Thoracic aorta (tissue), 2 donors: ENCODE measurements around the gene NEMP1. TPM values are rescaled to one million over a fixed set of nuclear protein-coding genes. Genes with fewer than 3 reads are reported as not detected.

ENCODE experiments used
- ATAC-seq: fragments of 150-250 bp; one replicate; pipeline ENCODE4 v1.8.0; 2017; ENCODE audit warnings: low read depth; ENCODE audit not compliant: insufficient number of reproducible peaks, low FRiP score
- DNase-seq: peaks from one replicate; pipeline ENCODE4 v3.0.0-alpha.2; 2020; ENCODE audit warnings: low spot score
- H3K27ac ChIP-seq, 2 donors: fragments of 200-600 bp; sonication (generic); 1 replicate in 1 of 2; 2 replicates in 1 of 2; pipeline ENCODE4 v1.5.1; 2016; ENCODE audit warnings: mild to moderate bottlenecking in 2 of 2, moderate library complexity in 2 of 2
- H3K27me3 ChIP-seq: fragments of 200-600 bp; sonication (generic); replicated peaks from 2 replicates; pipeline ENCODE4 v1.6.0; 2016; ENCODE audit warnings: mild to moderate bottlenecking; ENCODE audit not compliant: insufficient read depth
- H3K36me3 ChIP-seq: fragments of 200-600 bp; sonication (generic); one replicate; pipeline ENCODE4 v1.5.1; 2016
- H3K4me1 ChIP-seq, 2 donors: fragments of 200-600 bp; sonication (generic); 1 replicate in 1 of 2; 2 replicates in 1 of 2; pipeline versions ENCODE4 v1.5.1 to v1.6.0; 2016; ENCODE audit warnings: low read depth in 2 of 2, mild to moderate bottlenecking in 1 of 2; ENCODE audit not compliant: control insufficient read depth in 1 of 2
- H3K4me3 ChIP-seq: fragments of 200-600 bp; sonication (generic); 2 replicates; pipeline ENCODE4 v1.5.1; 2016; ENCODE audit warnings: mild to moderate bottlenecking
- H3K9me3 ChIP-seq: fragments of 200-600 bp; sonication (generic); 2 replicates; pipeline ENCODE4 v1.5.1; 2016
- total RNA-seq, 2 donors: library from RNA; depleted of rRNA; stranded (reverse); fragments of >200 nt; gene quantifications; one replicate each; pipeline versions ENCODE4 v1.1.0 to v1.2.3, GENCODE V29; 2016
- TF ChIP-seq, protein P1 (sequence below): fragments of 200-600 bp; sonication (generic); IDR thresholded peaks from one replicate; pipeline ENCODE4 v1.5.1; 2019; ENCODE audit warnings: antibody characterized with exemption

Gene NEMP1
- total RNA-seq, 2 donors from 2014 or later = 6.6 to 6.9 TPM

DNA sequence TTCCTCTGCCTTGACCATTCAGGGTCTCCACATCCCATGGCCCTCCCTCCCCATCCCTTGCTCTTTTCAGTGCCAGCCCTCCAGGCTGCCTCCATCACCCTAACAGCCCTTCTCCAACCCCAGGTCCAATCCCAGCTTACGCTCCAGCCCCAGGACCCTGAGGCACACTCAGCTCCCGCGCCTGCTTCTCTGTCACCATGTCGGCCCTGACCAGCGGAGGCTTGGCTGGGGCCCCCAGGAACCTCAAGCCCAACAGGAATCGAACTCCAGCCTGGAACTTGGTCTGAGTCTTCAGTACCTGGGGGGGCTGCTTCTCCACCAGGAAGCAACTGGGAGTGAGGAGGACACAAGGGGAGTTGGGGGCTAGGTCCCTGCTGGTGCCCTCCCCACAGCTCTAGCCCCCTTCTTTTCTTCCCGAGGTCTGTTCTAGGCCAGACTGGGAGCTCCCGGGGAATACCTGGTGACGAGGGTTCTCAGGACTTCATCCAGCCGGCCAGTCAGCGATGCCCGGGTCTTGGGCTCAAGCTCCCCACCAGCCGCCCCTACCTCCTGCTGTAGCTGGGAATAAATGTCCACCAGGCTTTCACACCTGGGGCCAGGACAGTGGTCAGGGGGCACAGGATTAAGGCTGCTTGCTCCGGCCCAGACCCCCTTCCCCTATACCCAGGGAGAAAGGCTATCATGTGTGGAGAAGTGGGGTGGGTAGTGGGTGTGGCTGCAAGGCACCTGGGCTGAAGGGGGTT lies 26.6 kb upstream of the NEMP1 start:
- DNase-seq = no peak
- Histone ChIP-seq H3K36me3 (peaks cover 48% of the 10 kb centered on the region), H3K27ac (no peak overlapping the region)

GRCh38 chr12:57104292-57104910 lies 25.8 kb upstream of the NEMP1 start:
- no peak for ATAC-seq
- TF ChIP-seq, protein P1, sequence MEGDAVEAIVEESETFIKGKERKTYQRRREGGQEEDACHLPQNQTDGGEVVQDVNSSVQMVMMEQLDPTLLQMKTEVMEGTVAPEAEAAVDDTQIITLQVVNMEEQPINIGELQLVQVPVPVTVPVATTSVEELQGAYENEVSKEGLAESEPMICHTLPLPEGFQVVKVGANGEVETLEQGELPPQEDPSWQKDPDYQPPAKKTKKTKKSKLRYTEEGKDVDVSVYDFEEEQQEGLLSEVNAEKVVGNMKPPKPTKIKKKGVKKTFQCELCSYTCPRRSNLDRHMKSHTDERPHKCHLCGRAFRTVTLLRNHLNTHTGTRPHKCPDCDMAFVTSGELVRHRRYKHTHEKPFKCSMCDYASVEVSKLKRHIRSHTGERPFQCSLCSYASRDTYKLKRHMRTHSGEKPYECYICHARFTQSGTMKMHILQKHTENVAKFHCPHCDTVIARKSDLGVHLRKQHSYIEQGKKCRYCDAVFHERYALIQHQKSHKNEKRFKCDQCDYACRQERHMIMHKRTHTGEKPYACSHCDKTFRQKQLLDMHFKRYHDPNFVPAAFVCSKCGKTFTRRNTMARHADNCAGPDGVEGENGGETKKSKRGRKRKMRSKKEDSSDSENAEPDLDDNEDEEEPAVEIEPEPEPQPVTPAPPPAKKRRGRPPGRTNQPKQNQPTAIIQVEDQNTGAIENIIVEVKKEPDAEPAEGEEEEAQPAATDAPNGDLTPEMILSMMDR = no peak
- Histone ChIP-seq H3K27ac (no peak overlapping the region), H3K9me3 (no peaks in the 10 kb centered on the region), H3K4me3 (no peak overlapping the region), H3K27me3 (no peaks in the 10 kb centered on the region), H3K4me1 (peaks cover 10 to 21% of the 10 kb centered on the region in 2 donors), H3K36me3 (peaks cover 53% of the 10 kb centered on the region)
- no peak for DNase-seq

More for the DNA sequence above, 26.6 kb upstream of the NEMP1 start:
- TF ChIP-seq, protein P1 = no peak
- Histone ChIP-seq H3K4me3 (no peak overlapping the region), H3K4me1 (peaks cover 16 to 28% of the 10 kb centered on the region in 2 donors), H3K9me3 (no peaks in the 10 kb centered on the region), H3K27me3 (no peaks in the 10 kb centered on the region)
- no peak for ATAC-seq

DNA sequence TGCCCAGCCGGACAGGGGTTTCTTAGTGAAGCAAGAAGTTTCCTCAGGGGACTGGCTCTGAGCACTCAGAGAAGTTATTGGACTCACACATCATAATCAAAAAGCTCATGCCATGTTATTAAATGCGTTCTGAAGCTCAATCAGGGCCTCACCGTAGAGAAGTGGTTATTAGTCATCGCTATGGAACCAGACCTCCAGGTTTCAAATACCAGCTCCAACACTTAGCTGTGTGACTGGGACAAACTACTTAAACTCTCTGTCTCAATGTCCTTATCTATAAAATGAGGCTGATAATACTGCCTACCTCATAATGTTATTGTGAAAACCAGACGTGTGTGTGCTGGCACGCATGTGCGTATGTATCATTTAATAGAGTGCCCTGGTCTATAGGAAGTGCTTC lies 25.3 kb upstream of the NEMP1 start:
- DNase-seq = no peak
- Histone ChIP-seq H3K27ac (no peak overlapping the region), H3K9me3 (no peaks in the 10 kb centered on the region), H3K4me3 (no peak overlapping the region), H3K27me3 (no peaks in the 10 kb centered on the region), H3K4me1 (peaks cover 5 to 17% of the 10 kb centered on the region in 2 donors), H3K36me3 (peaks cover 59% of the 10 kb centered on the region)
- no peak for ATAC-seq
- TF ChIP-seq, protein P1 = no peak

DNA sequence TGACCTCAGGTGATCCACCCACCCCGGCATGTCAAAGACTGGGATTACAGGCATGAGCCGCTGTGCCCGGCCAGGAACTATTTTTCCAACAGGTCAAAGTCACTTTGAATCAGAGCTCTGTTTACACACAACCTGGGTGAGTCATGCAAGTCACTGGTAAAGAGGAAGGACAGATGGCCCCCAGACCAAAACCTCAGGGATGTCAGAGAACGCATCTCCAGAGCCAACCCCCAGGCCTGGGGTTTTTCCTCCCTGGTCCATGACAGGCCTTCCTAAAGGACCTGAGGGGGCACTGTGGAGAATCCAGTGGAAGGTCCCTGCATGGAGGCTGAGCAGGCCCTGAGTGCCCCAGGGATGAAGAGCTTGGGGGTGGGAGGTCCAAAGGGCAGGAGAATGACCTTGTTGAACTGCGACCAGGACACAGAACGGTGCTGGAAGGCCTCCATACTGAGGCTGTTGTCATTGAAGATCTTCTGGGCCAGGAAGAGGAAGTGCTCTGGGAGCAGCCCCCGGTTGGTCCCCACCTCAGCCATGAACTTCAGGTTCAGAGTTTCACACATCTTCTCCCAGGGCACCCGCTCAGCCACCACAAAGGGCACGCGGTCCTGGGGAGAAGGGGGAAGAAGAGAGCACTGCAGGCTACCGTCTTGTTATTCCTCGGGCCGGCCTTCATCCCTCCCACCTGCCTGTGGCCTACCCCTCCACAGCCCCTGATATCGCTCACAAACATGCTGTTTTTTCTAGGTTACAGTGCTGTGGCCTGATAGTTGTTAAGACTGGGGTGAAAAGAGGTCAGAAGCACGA lies 23.5 kb upstream of the NEMP1 start:
- no peak for ATAC-seq
- TF ChIP-seq, protein P1 = no peak
- no peak overlapping the region for H3K4me3 ChIP-seq
- peaks cover 66% of the 10 kb centered on the region for H3K36me3 ChIP-seq
- H3K27ac ChIP-seq = no peak overlapping the region
- no peaks in the 10 kb centered on the region for H3K9me3 ChIP-seq
- no peaks in the 10 kb centered on the region for H3K27me3 ChIP-seq
- no peak for DNase-seq
- H3K4me1 ChIP-seq = no peaks in the 10 kb centered on the region

DNA sequence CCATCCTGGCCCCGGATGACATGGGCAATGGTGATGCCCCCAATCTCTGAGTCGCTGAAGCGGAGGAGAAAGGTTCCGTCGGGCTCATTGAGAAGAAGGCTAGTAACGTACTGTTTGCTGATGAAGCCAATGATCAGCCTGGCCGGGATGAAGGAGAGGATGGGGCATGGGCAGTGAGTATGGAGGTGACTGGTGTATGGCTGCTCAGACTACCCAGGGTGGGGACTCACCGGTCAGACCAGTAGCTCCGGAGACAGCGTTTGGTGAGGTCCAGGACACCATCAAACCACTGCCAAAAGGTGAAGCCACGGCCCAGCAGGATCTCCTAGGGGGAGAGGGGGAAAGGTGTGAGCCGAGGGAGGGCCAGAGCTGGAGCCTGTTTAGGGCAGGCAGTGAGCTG lies 21.2 kb upstream of the NEMP1 start:
- TF ChIP-seq, protein P1 = no peak
- Histone ChIP-seq H3K36me3 (peaks cover 65% of the 10 kb centered on the region), H3K27ac (no peak overlapping the region), H3K27me3 (no peaks in the 10 kb centered on the region), H3K4me1 (peaks cover 0 to 5% of the 10 kb centered on the region in 2 donors), H3K9me3 (no peaks in the 10 kb centered on the region), H3K4me3 (no peak overlapping the region)
- no peak for ATAC-seq
- no peak for DNase-seq
